Measurements from ENCODE around the gene RFLNA.

The RFLNA gene

GRCh38 chr12:124351422-124351821, 56.5 kb downstream of the RFLNA start:
- Histone ChIP-seq H2AFZ (ENCODE audit: low read length) (no peak overlapping the region), H3K27ac (ENCODE audit: low read length) (no peak overlapping the region), H3F3A (ENCODE audit: insufficient read depth, low read length) (no peaks in the 10 kb centered on the region), H3K4me1 (ENCODE audit: low read length) (no peaks in the 10 kb centered on the region), H3K27me3 (replicated peaks; ENCODE audit: insufficient read depth, low read length) (no peaks in the 10 kb centered on the region), H3K79me2 (ENCODE audit: low read length) (no peaks in the 10 kb centered on the region), H3K4me3 (ENCODE audit: low read length) (no peak overlapping the region), H3K9ac (ENCODE audit: low read length) (no peak overlapping the region), H3K4me2 (ENCODE audit: low read depth, low read length) (no peak overlapping the region), H3K9me3 (replicated peaks; ENCODE audit: insufficient read depth, low read length) (no peaks in the 10 kb centered on the region), H3K9me2 (replicated peaks; ENCODE audit: insufficient read depth, low read length) (no peaks in the 10 kb centered on the region), H4K20me1 (ENCODE audit: insufficient read depth, low read length) (no peaks in the 10 kb centered on the region), H3K36me3 (replicated peaks; ENCODE audit: insufficient read depth, low read length) (no peaks in the 10 kb centered on the region; the same call in 1 of the 2 replicates)
- TF ChIP-seq EZH2 (optimal IDR thresholded peaks at IDR 0.05; ENCODE audit: low read depth, low read length) (no peak), EZH2phosphoT487 (IDR thresholded peaks at IDR 0.05; ENCODE audit: low read length) (no peak), CTCF (IDR thresholded peaks at IDR 0.05; ENCODE audit: low read length) (no peak)
- DNase-seq, result no peak

GRCh38 chr12:124352257-124352656, 57.4 kb downstream of the RFLNA start:
- Histone ChIP-seq H3K36me3 (replicated peaks; ENCODE audit: insufficient read depth, low read length) (no peaks in the 10 kb centered on the region; the same call in 1 of the 2 replicates), H3K9me2 (replicated peaks; ENCODE audit: insufficient read depth, low read length) (no peaks in the 10 kb centered on the region), H3K27me3 (replicated peaks; ENCODE audit: insufficient read depth, low read length) (no peaks in the 10 kb centered on the region), H3K9me3 (replicated peaks; ENCODE audit: insufficient read depth, low read length) (no peaks in the 10 kb centered on the region), H3K4me2 (ENCODE audit: low read depth, low read length) (no peak overlapping the region), H3K27ac (ENCODE audit: low read length) (no peak overlapping the region), H3K79me2 (ENCODE audit: low read length) (no peaks in the 10 kb centered on the region), H3K4me1 (ENCODE audit: low read length) (no peaks in the 10 kb centered on the region), H2AFZ (ENCODE audit: low read length) (no peak overlapping the region), H3K9ac (ENCODE audit: low read length) (no peak overlapping the region), H3K4me3 (ENCODE audit: low read length) (no peak overlapping the region), H3F3A (ENCODE audit: insufficient read depth, low read length) (no peaks in the 10 kb centered on the region), H4K20me1 (ENCODE audit: insufficient read depth, low read length) (no peaks in the 10 kb centered on the region)
- TF ChIP-seq EZH2phosphoT487 (IDR thresholded peaks at IDR 0.05; ENCODE audit: low read length) (no peak), CTCF (IDR thresholded peaks at IDR 0.05; ENCODE audit: low read length) (no peak), EZH2 (optimal IDR thresholded peaks at IDR 0.05; ENCODE audit: low read depth, low read length) (no peak)
- DNase-seq, result no peak

GRCh38 chr12:124352839-124353238, 57.9 kb downstream of the RFLNA start:
- H3K9ac ChIP-seq (ENCODE audit: low read length), result no peak overlapping the region

More at GRCh38 chr12:124352839-124353238, 57.9 kb downstream of the RFLNA start:
- H3F3A ChIP-seq (ENCODE audit: insufficient read depth, low read length), result no peaks in the 10 kb centered on the region
- no peak overlapping the region for H3K4me3 ChIP-seq (ENCODE audit: low read length)
- H3K9me2 ChIP-seq (replicated peaks; ENCODE audit: insufficient read depth, low read length), result no peaks in the 10 kb centered on the region
- no peaks in the 10 kb centered on the region for H3K4me1 ChIP-seq (ENCODE audit: low read length)
- H2AFZ ChIP-seq (ENCODE audit: low read length), result no peak overlapping the region
- H4K20me1 ChIP-seq (ENCODE audit: insufficient read depth, low read length), result no peaks in the 10 kb centered on the region
- no peak for DNase-seq
- H3K4me2 ChIP-seq (ENCODE audit: low read depth, low read length), result no peak overlapping the region
- no peaks in the 10 kb centered on the region; the same call in 1 of the 2 replicates for H3K36me3 ChIP-seq (replicated peaks; ENCODE audit: insufficient read depth, low read length)
- TF ChIP-seq EZH2 (optimal IDR thresholded peaks at IDR 0.05; ENCODE audit: low read depth, low read length) (no peak), EZH2phosphoT487 (IDR thresholded peaks at IDR 0.05; ENCODE audit: low read length) (no peak), CTCF (IDR thresholded peaks at IDR 0.05; ENCODE audit: low read length) (no peak)
- H3K27me3 ChIP-seq (replicated peaks; ENCODE audit: insufficient read depth, low read length), result no peaks in the 10 kb centered on the region
- no peak overlapping the region for H3K27ac ChIP-seq (ENCODE audit: low read length)
- H3K79me2 ChIP-seq (ENCODE audit: low read length), result no peaks in the 10 kb centered on the region
- H3K9me3 ChIP-seq (replicated peaks; ENCODE audit: insufficient read depth, low read length), result no peaks in the 10 kb centered on the region
